GM12864 (cell line): ENCODE data around the gene DDIT3.

ENCODE experiments used
- DNase-seq: peaks from one replicate; pipeline ENCODE4 v3.0.0-alpha.2; 2011; ENCODE audit warnings: low read depth
- H3K4me3 ChIP-seq: 2 replicates; pipeline ENCODE4 v1.5.1; 2011; ENCODE audit warnings: mild to moderate bottlenecking, low read depth, low read length, control low read depth
- TF ChIP-seq, protein P1 (sequence below): IDR thresholded peaks from 2 replicates; pipeline ENCODE4 v1.5.1; 2011; ENCODE audit warnings: low read depth, mild to moderate bottlenecking, moderate library complexity, low read length, control low read depth, inconsistent platforms; ENCODE audit errors: missing control alignments

Gene DDIT3

DNA sequence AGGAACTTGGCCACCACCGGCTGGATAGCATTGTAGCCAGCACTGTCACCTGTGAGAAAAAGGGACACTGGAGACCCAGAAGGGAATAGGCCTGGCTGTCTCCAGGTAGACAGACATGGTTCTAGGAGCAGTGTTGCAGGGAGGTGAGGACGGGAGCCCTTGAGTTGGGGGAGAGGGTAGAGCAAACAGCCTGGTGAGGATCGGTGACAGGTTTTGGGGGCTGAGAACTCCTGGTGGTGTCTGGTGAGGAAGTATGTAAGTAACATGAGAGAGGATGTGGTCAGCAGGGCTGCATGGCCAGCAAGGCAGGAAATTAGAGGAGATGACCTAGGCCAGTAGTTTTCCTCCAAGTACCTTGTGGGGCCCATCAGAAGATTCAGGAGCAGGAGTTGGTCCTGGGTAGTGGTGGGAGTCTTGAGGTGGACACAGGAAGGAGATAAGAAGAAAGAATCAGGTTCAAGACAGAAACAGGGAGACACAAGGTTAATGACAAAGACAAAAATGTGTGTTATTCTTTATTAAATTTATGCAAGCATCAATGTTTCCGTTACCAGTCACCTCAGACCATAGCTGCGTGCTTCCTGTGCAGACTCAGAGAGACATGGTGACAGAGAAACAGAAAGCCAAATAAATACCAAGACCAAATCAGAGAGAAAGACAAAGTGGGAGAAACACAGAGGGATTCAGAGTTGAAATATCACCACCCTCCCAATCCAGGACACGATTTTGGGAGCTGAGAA lies 40.8 kb downstream of the DDIT3 start, which contains the start of gene ARHGAP9:
Gene ARHGAP9 (minus strand): TSS at position 491 of the 740 bp plus-strand sequence. CDS start 460 bp downstream, at position 31.
- DNase-seq: no peak
- peak within 1 kb of the TSS; percentile 72 for H3K4me3 ChIP-seq
- TF ChIP-seq, protein P1, sequence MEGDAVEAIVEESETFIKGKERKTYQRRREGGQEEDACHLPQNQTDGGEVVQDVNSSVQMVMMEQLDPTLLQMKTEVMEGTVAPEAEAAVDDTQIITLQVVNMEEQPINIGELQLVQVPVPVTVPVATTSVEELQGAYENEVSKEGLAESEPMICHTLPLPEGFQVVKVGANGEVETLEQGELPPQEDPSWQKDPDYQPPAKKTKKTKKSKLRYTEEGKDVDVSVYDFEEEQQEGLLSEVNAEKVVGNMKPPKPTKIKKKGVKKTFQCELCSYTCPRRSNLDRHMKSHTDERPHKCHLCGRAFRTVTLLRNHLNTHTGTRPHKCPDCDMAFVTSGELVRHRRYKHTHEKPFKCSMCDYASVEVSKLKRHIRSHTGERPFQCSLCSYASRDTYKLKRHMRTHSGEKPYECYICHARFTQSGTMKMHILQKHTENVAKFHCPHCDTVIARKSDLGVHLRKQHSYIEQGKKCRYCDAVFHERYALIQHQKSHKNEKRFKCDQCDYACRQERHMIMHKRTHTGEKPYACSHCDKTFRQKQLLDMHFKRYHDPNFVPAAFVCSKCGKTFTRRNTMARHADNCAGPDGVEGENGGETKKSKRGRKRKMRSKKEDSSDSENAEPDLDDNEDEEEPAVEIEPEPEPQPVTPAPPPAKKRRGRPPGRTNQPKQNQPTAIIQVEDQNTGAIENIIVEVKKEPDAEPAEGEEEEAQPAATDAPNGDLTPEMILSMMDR: no peak

DNA sequence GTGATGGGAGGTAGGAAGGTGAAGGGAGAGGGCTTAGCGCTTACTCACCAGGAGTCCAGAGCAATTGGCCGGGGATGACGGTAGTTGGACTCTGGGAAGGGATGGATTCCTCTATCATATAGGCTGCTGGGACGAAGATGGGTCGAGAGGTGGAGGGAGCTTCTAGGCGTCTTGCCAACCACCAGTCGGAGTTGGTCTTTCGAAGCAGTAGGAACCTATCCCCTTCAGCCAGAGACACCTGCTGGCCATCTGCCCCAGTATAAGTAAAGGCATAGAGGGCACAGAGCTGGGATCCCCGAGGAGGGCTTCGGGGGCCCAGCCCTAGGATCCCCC lies 41.3 kb downstream of the DDIT3 start:
- H3K4me3 ChIP-seq: peak overlapping the region; percentile 72
- TF ChIP-seq, protein P1: no peak

GRCh38 chr12:57477710-57478681 lies 42.3 kb downstream of the DDIT3 start:
- TF ChIP-seq, protein P1: no peak
- peak overlapping the region; percentile 72 for H3K4me3 ChIP-seq
- no peak for DNase-seq

More for the DNA sequence above, 41.3 kb downstream of the DDIT3 start:
- DNase-seq: no peak

- DNase-seq: no peak
- TF ChIP-seq, protein P1: no peak
- peak overlapping the region; percentile 72 for H3K4me3 ChIP-seq
Measured at GRCh38 chr12:57476993-57477709, 43.2 kb downstream of the DDIT3 start.

DNA sequence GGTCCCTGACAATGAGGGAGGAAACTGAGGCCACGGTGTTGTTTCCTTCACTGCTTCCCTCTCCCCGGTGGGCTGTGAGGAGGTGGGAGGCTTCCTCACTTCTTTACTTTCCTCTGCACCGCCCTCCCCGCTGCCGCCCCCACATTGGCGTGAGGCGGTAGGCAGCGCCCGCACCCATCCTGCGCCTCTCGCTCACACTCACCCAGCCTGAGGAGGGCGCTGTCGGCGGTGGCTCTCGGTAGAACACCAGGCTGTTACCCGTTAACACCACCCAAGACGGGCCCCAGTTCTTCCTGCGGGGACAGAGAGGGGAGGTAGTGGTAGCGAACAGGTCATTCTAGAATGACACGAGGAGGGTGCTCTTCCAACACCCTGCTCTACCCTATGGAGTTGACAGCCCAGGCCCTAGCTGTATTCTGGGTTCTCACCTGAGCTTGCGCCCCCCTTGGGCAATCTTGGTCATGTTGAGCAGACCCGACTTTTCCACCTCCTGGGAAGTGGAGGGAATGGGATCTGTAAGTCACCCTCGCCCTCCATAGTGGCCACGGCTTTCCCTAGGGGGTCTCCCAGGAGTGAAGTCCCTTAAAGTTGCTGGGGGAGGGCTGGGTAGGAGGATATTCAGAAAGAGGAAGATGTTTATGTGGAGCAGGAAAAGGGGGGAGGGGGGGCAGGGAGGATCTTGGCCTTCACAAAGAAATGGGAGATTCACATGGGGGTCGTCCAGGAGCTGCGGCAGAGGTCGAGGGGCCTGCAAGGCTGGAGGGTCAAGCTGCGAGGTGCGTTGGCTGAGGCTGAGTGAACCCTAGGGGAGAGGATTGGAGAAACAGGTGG lies 43.9 kb downstream of the DDIT3 start:
- H3K4me3 ChIP-seq: peak overlapping the region; percentile 72
- no peak for DNase-seq
- TF ChIP-seq, protein P1: peak; percentile 73
